Thyroid gland (tissue), 4 donors: ENCODE measurements around the gene LPAR1. TPM values are rescaled to one million over a fixed set of nuclear protein-coding genes. Genes with fewer than 3 reads are reported as not detected.

Experiments
- DNase-seq, 2 donors: peaks; one replicate each; pipeline ENCODE4 v3.0.0-alpha.2; 2019
- H3K27ac ChIP-seq, 3 donors: fragments of 200-600 bp; sonication (generic); 1 replicate in 2 of 3; 2 replicates in 1 of 3; pipeline ENCODE4 v1.5.1; 2016 to 2019; ENCODE audit warnings: mild to moderate bottlenecking in 1 of 3, moderate library complexity in 1 of 3
- H3K27me3 ChIP-seq: fragments of 200-600 bp; sonication (generic); one replicate; pipeline ENCODE4 v1.5.1; 2019
- H3K36me3 ChIP-seq, 2 donors: fragments of 200-600 bp; sonication (generic); one replicate each; pipeline ENCODE4 v1.5.1; 2016 to 2019
- H3K4me1 ChIP-seq, 2 donors: fragments of 200-600 bp; sonication (generic); one replicate each; pipeline ENCODE4 v1.5.1; 2017 to 2019
- H3K4me3 ChIP-seq, 3 donors: fragments of 200-600 bp; sonication (generic); replicated peaks in 1 of 3; 1 replicate in 2 of 3; 2 replicates in 1 of 3; pipeline ENCODE4 v1.5.1; 2016; ENCODE audit warnings: mild to moderate bottlenecking in 1 of 3
- H3K9me3 ChIP-seq: fragments of 200-600 bp; sonication (generic); one replicate; pipeline ENCODE4 v1.5.1; 2017
- POLR2A ChIP-seq, 2 donors: fragments of 450-650 bp; IDR thresholded peaks; one replicate each; pipeline ENCODE4 v1.6.1; 2017; ENCODE audit warnings: antibody characterized with exemption in 2 of 2, mild to moderate bottlenecking in 2 of 2, moderate library complexity in 1 of 2
- WGBS, 2 donors: methylation state at CpG; one replicate each; pipeline ENCODE4 v1.1.5; 2017; 5-methylcytosine and 5-hydroxymethylcytosine counted together
- intact Hi-C: fragments of 100-400 bp; cut with DNase I; formaldehyde crosslinking; loops from one replicate; pipeline ENCODE4 v1.15.1; 2023
- total RNA-seq, 4 donors: library from RNA; depleted of rRNA; stranded (reverse); fragments of >200 nt; gene quantifications; one replicate each; pipeline ENCODE4 v1.2.3, GENCODE V29; 2016
- TF ChIP-seq, protein P1 (sequence below), 6 experiments: fragments of 200-600 bp in 3 of 6; fragments of 450-650 bp in 3 of 6; sonication (generic) in 3 of 6; IDR thresholded peaks; one replicate each; pipeline ENCODE4 v1.5.1; 2016 to 2019; ENCODE audit warnings: antibody characterized with exemption in 6 of 6, mild to moderate bottlenecking in 2 of 6, inconsistent platforms in 1 of 6, moderate library complexity in 1 of 6

Gene LPAR1
- total RNA-seq, 4 donors from 2014 or later, result 40.8 to 98.5 (median 56.4) TPM

DNA sequence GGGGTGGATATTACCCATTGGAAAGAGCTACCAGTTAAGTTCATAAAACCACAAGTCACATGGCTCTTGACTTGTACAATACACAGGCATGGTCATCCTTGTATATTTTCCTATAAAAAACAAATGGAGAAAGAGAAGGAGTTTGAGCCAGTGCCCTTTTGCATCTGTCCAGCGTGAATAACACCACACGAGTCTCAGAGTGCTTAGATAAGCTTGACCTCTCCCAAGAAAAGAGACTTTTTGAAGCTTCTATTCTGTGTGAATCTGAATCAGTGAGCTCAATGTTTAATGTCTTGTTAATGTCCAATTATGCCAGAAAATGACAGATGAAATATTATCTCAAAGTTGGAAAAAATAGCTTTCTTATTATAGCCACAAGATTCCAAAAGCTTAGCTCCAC is 30.9 kb upstream of the LPAR1 start:
- H3K9me3 ChIP-seq, result no peaks in the 10 kb centered on the region
- no peak for TF ChIP-seq POLR2A (IDR thresholded peaks at IDR 0.05)
- TF ChIP-seq, protein P1, sequence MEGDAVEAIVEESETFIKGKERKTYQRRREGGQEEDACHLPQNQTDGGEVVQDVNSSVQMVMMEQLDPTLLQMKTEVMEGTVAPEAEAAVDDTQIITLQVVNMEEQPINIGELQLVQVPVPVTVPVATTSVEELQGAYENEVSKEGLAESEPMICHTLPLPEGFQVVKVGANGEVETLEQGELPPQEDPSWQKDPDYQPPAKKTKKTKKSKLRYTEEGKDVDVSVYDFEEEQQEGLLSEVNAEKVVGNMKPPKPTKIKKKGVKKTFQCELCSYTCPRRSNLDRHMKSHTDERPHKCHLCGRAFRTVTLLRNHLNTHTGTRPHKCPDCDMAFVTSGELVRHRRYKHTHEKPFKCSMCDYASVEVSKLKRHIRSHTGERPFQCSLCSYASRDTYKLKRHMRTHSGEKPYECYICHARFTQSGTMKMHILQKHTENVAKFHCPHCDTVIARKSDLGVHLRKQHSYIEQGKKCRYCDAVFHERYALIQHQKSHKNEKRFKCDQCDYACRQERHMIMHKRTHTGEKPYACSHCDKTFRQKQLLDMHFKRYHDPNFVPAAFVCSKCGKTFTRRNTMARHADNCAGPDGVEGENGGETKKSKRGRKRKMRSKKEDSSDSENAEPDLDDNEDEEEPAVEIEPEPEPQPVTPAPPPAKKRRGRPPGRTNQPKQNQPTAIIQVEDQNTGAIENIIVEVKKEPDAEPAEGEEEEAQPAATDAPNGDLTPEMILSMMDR (IDR thresholded peaks at IDR 0.05), result no peak
- intact Hi-C loops, result no loop called here
- H3K27me3 ChIP-seq, result no peaks in the 10 kb centered on the region
- H3K27ac ChIP-seq, result peak overlapping the region in 2 of 3 donors; percentile 18 to 49
- H3K36me3 ChIP-seq, result no peaks in the 10 kb centered on the region
- H3K4me1 ChIP-seq, result no peaks in the 10 kb centered on the region
- no peak overlapping the region for H3K4me3 ChIP-seq
- no peak for DNase-seq
- 57 to 74% methylated on average over 2 of the region's 2 CpGs for WGBS, 2 donors

DNA sequence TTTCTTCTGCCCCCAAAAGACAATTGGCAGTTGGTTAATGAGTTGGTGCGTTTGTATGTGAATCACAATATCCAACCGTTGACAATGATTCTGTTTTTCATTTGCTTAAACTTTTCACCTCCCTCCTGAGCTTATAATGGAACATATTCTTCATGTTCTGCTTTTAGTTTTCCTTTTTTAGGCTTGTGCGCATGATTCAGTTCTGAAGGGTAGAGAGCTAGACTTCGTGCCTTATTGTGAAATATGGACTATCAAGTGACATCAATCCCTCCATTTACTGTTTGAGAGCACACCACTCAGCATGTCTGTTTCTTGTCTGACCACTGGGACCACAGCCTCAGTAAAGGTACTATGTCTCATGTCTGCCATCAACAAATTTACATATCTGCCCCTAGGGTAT is 30.5 kb upstream of the LPAR1 start:
- WGBS, 2 donors, result 72 to 73% methylated on average over 4 of the region's 4 CpGs
- Histone ChIP-seq H3K27me3 (no peaks in the 10 kb centered on the region), H3K9me3 (no peaks in the 10 kb centered on the region), H3K4me1 (no peaks in the 10 kb centered on the region), H3K36me3 (no peaks in the 10 kb centered on the region), H3K27ac (peak overlapping the region; percentile 18 to 61 (median 49)), H3K4me3 (no peak overlapping the region)
- no peak for DNase-seq
- intact Hi-C loops, result no loop called here
- TF ChIP-seq, protein P1 (IDR thresholded peaks at IDR 0.05), result no peak
- TF ChIP-seq POLR2A (IDR thresholded peaks at IDR 0.05), result no peak

DNA sequence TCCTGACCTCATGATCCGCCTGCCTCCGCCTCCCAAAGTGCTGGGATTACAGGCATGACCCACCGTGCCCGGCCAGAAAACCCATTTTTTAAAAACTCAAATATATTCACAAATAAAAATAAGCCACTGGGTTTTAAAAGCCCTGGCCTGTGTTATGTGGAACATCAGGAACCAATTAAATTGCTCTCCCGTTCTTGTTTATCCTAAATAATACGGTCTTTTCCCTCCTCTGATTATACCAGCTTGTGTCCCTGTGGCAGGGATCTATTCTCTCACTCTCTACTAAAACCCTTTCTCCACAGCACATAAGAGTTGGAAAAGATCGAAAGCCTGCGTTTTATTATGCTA is 30.1 kb upstream of the LPAR1 start:
- intact Hi-C loops, result no loop called here
- DNase-seq, result no peak
- Histone ChIP-seq H3K9me3 (no peaks in the 10 kb centered on the region), H3K27me3 (no peaks in the 10 kb centered on the region), H3K4me3 (no peak overlapping the region), H3K4me1 (no peaks in the 10 kb centered on the region), H3K27ac (peak overlapping the region; percentile 13 to 61 (median 49)), H3K36me3 (no peaks in the 10 kb centered on the region)
- 82 to 89% methylated on average over 8 of the region's 8 CpGs for whole genome bisulfite sequencing, 2 donors
- TF ChIP-seq, protein P1 (IDR thresholded peaks at IDR 0.05), result no peak
- no peak for TF ChIP-seq POLR2A (IDR thresholded peaks at IDR 0.05)

DNA sequence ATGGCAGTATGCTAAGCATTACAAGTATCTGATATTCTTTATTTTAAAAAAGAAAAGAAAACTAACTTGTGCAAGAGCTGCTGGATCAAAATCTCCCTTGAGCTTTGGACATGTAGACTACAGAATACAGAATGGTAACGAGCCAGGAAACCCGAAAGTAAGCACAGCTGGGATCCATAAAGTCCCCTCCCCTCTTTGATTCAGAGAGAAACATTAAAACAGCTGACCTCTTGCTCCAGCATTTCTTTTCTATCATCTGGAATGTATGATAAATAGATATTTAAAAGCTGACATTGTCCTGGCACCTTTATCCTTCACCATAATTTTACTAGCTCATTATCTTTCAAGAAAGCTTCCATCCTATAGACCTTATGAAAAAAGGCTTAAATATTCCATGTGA is 28.2 kb upstream of the LPAR1 start:
- no peaks in the 10 kb centered on the region for H3K4me1 ChIP-seq
- DNase-seq, result no peak
- H3K27me3 ChIP-seq, result no peaks in the 10 kb centered on the region
- no peaks in the 10 kb centered on the region for H3K36me3 ChIP-seq
- TF ChIP-seq, protein P1 (IDR thresholded peaks at IDR 0.05), result no peak
- no peak for TF ChIP-seq POLR2A (IDR thresholded peaks at IDR 0.05)
- no peak overlapping the region for H3K27ac ChIP-seq
- no peak overlapping the region for H3K4me3 ChIP-seq
- no peaks in the 10 kb centered on the region for H3K9me3 ChIP-seq
- WGBS, 2 donors, result 56 to 66% methylated on average over 2 of the region's 2 CpGs
- intact Hi-C loops, result no loop called here

DNA sequence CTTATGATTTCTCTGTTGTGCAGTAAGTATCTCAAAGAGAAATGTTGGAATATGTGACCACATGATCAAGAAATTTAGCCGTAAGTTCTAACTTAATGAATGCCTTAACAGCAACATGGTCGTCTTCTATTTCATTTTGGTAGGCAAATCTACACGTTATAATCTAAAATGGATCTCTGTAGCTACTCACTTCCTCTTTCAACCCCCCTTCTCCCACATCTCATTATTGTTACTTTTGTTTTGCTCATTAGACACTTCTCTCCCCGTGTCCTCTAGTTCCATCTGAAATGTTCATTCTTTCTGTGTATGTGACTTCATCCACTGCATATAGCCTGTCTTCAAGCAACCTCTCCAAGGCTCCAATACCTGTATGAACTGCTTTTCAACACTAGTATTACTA is 27.1 kb upstream of the LPAR1 start:
- no peaks in the 10 kb centered on the region for H3K27me3 ChIP-seq
- no peak overlapping the region for H3K4me3 ChIP-seq
- no peak overlapping the region for H3K27ac ChIP-seq
- no peak for DNase-seq
- intact Hi-C loops, result no loop called here
- TF ChIP-seq POLR2A (IDR thresholded peaks at IDR 0.05), result no peak
- TF ChIP-seq, protein P1 (IDR thresholded peaks at IDR 0.05), result no peak
- WGBS, 2 donors, result 84% methylated on average over 4 of the region's 4 CpGs
- H3K9me3 ChIP-seq, result no peaks in the 10 kb centered on the region
- H3K36me3 ChIP-seq, result no peaks in the 10 kb centered on the region
- H3K4me1 ChIP-seq, result no peaks in the 10 kb centered on the region
